NCI-H446 treated with DMSO at 0.1 percent for 48 hours (cell line): ENCODE results near the gene CMTM4.

Experiments used
- DNase-seq: peaks from one replicate; lab custom pipeline; 2025; lab: John Stamatoyannopoulos, UW

The CMTM4 gene

GRCh38 chr16:66566051-66566901 lies 130.3 kb downstream of the CMTM4 start, which contains the start of gene CMTM1:
Gene CMTM1 (plus strand): TSS chr16:66566439. CDS start chr16:66566514, 75 bp downstream.
- no peak for DNase-seq
